Head of caudate nucleus (tissue), 42 donors: Measurements from ENCODE around the gene GLP2R.

Source experiments
- DNase-seq, 42 donors: peaks; one replicate each; pipeline versions ENCODE4 v3.0.0 to v3.0.0-alpha.2; 2020 to 2021; ENCODE audit warnings: mixed read lengths in 7 of 42
- intact Hi-C: fragments of 100-400 bp; cut with DNase I; formaldehyde crosslinking; loops from one replicate; pipeline ENCODE4 v1.15.0; 2022

Gene GLP2R

DNA sequence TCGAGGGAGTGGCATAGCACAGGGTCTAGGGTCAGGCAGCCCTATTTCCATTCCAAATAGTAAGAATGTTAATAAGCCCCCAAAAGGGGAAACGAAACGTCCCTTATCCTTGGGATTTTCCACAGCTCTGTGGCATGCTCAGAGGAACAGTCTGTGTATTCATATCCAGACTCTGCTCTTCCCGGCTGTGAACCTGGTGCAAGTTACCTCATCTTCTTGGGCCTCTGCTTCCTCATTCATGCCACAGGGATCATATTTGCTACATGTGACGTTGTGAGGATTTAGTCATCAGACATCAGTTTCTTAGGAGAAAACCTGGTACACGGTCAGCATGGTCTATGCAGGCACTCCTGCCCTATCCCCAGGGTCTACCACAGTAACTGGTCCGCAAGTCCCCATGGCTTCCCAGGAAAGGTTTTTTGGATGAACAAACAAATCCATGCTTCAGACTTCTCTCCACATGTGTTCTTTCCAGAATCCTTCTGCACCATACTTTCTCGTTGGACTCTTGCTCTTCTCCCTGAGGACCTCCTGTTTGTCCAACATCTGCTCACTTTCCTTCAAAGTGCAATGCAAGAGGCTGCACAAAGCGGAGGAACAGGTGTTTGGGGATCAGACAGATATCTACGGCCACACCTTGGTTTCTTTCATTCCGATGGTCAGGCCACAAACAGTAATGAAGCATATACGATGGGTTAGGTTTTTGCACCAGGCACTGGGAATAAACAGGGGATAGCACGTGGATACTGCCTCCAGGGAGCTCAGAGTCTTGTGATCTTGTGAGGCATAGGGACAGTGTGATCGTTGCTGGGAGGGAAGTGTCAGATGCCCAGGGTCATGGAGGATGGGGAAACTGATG is 17.7 kb downstream of the GLP2R start:
- peak in 1 of 42 donors; percentile 18 for DNase-seq
- intact Hi-C loops: no loop called here

DNA sequence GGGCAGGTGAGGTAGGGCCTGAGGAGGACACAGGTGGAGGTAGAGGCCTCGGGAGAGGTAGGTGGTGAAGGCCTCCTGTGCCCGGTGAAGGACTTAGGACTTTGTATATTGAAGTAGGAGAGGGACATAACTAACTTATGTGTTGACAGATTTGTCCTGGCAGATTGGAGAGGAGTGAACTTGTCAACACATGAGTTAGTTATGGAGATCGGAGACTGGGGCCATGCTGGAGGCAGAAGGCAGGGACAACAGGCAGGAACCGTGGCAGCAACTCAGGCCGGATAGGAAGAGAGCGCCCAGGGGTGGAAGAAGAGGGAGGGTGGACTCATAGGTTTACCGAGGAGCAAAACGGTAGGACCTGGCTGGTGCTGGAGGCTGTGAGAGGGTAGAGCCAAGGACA is 18.4 kb downstream of the GLP2R start:
- DNase-seq: peak in 1 of 42 donors; percentile 4
- intact Hi-C loops: no loop called here

DNA sequence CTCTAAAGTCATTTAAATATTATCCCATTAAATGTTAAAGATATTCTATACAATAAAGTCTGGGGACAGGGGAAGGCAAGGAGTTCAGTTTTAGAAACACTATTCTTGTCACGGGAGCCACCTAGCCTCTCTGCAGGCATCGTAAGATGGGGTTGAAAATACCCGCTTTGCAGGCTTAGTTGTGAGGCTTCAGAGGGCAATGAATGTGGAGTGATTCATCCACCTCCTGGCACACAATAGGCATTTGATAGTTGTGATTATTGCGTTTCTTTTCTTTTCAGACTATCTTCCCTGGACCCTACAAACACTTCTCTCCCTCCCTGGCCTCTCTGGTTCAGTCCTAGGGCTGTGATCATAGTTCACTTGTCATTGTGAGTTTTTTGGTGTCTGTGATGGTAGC is 19.6 kb downstream of the GLP2R start:
- DNase-seq: peak in 1 of 42 donors; percentile 19
- intact Hi-C loops: no loop called here

DNA sequence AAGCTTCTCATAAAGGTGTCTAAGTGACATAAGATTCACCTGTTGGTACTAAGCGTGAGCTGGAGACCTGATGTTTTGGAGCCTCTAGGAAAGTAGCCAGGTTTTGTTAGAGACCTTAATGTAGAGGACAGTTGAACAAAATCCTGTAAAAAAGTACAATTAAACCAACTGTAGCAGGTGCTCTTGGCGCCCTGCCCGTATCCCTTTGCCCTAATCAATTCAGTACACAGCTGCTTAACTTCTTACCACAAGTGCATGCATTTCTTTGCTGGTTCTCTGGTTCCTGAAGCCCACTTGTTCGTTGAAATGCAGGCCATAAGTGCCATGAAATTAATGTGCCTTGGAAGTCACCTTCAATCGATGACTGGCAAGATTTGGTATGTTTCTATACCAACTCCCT is 24.4 kb downstream of the GLP2R start:
- intact Hi-C loops: no loop called here
- DNase-seq: peak in 1 of 42 donors; percentile 27

DNA sequence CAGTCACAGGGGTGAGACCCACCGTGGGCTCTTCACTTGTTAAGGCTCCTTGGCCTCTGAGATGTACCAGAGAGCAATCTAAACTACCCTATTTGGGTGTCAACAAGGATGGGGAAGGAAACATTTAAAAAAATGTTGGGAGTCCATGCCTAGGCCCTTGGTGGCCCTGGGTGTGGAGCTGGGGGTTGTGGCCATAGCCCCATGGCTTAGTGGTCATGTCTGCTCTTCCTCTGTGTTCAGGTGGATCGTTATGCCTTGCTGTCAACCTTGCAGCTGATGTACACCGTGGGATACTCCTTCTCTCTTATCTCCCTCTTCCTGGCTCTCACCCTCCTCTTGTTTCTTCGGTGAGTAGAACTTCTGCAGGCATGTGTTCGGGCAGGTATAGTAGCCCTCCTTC is 28.5 kb downstream of the GLP2R start:
- intact Hi-C loops: no loop called here
- peak in 1 of 42 donors; percentile 5 for DNase-seq

DNA sequence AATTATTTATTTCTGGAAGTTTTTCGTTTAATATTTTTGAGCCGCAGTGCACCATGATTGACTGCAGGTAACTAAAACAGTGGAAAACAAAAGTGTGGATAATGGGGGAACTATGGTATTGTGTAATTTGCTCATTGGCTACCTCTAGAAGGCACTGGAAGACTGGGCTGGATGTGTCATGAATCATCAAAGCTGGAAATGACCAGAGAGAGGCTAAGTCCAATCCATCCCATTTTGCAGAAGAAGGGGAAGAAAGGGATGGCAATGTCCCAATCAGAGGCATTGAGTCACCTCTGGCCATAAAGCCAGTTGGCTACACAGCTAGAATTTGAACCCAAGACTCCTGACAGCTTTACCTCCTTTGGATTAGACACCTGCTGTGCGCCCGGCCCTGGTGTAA is 29.3 kb downstream of the GLP2R start:
- no peak for DNase-seq
- intact Hi-C loops: no loop called here

DNA sequence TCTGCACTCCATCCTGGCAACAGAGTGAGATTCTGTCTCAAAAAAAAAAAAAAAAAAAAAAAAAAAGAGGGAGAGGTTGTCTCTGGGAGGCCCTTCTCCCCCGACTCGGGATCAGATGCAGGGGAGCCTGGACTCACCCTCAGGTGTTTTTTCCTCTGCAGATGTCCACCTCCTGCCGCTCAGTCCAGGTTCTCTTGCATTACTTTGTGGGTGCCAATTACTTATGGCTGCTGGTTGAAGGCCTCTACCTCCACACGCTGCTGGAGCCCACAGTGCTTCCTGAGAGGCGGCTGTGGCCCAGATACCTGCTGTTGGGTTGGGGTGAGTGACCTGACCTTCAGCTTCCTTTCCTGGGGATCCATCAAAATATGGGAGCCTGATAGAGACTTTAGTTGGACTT is 34.1 kb downstream of the GLP2R start:
- peak in 1 of 42 donors; percentile 21 for DNase-seq
- intact Hi-C loops: no loop called here

DNA sequence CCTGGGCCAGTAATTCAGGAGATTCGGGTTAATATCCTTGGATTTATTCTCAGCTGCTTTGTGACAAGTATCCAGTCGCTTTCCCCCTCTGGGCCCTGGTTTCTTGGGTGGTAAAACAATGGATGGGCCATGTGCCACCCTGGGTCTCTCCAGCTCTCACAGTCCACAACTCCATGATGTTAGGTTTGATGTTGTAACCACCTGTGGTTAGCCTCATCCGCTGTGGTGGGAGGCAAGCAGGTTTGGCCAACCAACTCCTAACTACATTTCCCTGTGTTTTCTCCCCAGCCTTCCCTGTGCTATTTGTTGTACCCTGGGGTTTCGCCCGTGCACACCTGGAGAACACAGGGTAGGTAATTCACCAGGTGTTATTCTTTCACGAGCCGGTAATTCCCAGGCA is 35.1 kb downstream of the GLP2R start:
- intact Hi-C loops: no loop called here
- peak in 1 of 42 donors; percentile 4 for DNase-seq

DNA sequence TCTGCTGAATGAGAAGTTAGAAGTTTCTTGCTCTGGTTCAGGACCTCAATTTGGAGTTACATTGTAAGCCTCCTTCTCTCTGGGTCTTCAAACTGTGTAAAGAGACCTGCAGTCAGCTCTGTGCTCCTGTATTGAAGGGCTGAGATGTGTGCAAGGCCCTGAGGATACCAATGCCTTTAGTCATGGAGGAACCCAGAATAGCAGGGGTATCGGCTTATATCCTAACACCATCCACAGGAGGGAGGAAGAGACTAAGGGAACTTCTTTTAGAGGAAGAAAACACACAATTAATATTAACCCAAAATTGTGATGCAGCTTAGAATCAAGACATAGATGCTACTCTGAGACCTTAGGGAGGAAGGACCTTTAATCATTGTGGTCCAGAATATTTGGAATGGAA is 36.5 kb downstream of the GLP2R start:
- intact Hi-C loops: no loop called here
- DNase-seq: no peak

DNA sequence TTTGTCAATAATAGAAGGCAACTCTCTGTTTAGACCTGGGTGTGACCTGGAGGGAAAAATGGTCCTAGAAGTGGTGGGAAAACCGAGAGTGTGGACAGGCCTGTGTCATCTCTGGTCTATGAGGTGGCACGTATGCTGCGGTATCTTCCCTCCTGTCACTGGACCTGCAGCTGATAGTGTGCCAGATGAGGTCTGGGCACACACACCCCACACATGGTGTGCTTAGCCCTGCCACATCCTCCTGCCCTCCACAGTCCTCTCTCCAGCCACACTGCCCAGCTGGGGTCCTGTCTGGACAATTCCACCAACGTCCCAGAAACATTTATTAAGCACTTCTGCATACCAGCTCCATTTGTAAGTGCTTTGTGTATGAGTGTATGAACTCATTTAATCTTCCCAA is 37.2 kb downstream of the GLP2R start:
- intact Hi-C loops: no loop called here
- peak in 1 of 42 donors; percentile 1 for DNase-seq

DNA sequence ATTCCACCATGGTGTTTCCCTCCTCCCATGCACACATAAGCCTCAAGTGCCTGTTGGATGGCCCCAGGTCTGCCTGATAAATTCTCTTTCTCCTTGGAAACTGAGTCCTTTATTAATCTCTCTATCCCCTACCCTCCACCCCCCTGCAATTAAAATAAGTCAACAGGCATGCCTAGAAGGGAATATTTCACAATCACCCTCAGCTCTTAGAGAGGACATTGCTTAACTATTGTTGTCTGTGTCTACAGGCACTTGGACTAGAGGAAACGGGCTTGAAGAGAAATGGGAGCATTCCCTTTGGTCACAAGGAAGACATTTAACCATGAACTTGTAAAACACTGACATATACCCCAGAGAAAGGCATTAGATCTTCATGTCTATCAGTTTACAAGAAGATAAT is 39.9 kb downstream of the GLP2R start:
- intact Hi-C loops: no loop called here
- DNase-seq: no peak

DNA sequence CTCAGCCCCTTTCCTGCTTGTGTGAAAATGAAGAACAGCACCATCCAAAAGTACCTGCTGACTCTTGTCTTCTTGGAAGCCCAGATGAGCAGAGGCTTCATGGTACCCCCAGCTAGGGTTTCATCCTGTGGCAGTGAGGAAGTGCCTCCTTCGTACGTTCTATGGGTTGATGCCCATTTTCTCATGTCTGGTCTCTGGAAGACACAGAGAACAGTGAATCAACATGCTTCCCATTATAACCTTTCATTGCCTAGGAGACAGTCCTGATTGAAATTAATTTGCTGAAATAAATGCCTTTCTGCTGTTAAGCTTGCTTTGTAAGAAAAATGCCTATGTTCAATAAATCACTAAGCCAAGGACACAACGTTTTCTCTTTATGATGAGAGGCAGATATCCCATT is 42.8 kb downstream of the GLP2R start:
- peak in 2 of 42 donors; percentile 15 to 19 for DNase-seq
- intact Hi-C loops: no loop called here

DNA sequence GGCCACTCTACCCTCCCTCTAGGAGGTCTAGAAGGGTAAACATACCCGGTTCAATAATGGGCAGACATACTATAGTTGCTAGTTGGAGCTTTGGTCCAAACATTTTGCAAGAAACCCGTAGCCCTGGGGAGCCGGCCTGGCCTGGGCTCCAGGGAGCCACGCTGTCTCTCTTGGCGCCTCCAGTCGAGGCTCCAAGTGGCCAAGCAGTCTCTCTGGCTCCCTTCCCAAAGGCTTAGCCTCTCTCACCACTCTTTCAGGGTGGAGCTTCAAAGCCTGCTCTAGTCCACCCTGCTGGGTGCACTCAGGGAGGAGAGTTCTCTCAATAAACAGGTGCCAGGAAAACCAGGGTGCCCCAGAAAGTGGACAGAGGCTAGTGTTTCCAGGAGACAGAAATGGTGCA is 47.1 kb downstream of the GLP2R start:
- intact Hi-C loops: no loop called here
- no peak for DNase-seq

DNA sequence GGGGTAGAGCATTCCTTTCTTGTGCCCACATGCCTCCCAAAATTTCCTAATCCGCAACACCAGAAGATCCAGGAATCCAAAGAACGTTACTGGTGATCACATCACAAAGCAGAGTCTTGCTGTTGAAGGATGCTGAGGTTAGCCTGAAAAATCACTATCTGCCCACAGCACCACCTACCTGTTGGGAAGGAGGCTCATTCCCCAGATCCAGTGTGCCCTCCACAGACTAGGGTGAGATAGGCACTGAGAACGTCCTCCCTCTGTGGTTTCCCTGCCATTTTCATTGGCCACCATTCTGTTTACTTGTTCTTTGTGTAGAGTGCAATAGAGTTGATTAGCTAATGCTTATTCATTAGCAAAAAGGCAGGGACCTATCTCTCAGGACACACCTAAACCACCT is 49.0 kb downstream of the GLP2R start:
- intact Hi-C loops: no loop called here
- DNase-seq: no peak

DNA sequence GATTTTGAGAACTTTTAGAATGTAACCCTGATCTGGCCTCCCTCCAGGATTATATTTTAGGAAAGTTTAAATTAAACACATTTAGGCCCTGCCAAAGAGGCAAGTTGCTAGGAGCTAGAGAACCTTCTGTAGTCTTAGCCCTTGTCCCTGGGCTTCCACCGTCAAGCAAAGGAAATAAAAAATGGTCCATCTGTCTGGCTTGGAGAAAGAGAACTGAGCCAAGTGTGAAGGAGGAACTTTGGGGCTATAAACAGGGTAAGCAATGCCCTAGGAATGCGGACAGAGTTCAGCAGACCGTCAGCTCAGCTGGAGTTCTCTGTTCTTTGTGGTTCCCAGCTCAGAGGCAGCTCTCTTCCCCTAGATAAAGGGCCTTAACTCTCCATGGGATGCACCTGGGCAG is 49.7 kb downstream of the GLP2R start:
- peak in 2 of 42 donors; percentile 20 to 33 for DNase-seq
- intact Hi-C loops: no loop called here

DNA sequence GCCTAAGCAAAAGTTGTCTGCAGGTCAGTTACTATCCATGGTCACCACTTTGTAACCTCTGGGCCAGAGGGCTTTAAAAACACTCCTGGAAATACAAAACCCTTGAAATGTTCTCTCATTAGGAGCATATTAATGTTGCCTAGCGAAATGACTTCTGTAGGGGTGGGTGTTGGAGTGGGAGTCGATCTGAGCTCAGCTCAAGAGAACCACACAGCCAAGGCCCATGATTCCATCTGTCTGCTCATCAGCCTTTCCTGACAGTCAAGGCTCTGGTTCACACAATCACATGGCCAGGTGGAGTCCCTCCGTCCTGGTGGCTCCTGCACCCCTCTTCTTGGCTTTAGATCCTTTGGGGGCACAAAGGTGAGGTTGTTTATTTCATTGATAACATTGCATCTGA is 52.6 kb downstream of the GLP2R start:
- peak in 29 of 42 donors; percentile 3 to 82 (median 27) for DNase-seq
- intact Hi-C loops: no loop called here

DNA sequence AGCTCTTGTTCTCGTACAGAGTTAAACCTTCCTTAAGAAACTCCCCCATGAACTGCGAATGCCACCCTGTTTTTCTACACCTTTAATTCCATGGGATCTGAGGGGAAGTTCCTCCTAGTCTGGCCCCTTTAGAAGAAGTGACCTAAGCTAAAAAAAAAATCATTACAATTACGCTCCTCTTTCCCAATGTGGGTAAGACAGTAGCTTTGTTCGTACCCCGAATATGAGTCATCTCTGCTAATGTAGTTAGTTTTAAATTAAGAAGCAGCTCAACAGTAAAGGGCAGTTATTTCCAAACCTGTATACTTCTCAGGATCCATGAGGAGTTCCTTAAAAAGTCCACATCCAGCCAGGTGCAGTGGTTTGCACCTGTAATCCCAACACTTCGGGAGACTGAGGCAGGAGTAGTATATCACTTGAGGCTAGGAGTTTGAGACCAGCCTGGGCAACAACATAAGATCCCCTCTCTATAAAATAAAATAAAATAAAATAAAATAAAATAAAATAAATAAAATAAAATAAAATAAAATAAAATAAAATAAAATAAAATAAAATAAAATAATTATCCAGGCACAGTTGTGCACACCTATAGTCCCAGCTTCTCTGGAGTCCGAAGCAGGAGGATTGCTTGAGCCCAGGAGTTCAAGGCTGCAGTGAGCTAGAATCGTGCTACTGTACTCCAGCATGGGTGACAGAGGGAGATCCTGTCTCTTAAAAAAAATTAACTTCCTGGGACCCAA is 53.2 kb downstream of the GLP2R start:
- intact Hi-C loops: no loop called here
- DNase-seq: no peak

DNA sequence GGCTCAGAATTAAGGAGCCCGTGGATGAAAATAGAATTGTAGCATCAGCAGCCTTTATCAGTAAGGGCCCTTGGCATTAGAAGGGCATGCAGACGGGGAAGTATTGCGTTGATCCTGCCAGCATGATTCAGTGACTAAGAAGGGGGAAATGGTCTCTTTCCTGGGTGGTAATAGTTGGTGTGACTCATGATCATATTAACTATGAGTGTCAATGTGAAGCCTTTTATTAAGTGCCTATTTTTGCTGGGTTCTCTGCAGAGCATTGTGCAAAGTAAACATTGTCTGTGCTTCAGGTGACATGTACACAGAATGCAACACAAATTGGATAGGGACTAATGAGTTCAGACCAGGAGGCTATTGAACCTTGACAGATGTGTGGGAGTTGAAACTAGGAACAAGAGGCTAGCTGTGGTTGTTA is 54.9 kb downstream of the GLP2R start:
- DNase-seq: peak in 7 of 42 donors; percentile 7 to 52 (median 28)
- intact Hi-C loops: no loop called here

DNA sequence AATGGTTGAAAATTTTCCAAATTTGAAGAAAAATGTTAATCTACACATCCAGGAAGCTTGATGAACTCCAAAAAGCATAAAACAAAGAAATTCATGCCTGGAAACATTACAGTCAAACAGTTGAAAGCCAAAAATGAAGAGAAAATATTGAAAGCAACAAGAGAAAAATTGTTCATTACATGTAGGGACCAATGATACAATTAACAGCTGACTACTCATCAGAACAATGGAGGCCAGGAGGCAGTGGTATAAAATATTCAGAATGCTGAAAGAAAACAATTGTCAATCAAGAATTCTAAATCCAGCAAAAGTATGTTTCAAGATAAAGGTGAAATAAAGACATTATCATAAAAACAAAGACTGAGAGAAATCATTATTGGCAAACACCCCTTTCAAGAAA is 57.7 kb downstream of the GLP2R start:
- intact Hi-C loops: no loop called here
- no peak for DNase-seq

DNA sequence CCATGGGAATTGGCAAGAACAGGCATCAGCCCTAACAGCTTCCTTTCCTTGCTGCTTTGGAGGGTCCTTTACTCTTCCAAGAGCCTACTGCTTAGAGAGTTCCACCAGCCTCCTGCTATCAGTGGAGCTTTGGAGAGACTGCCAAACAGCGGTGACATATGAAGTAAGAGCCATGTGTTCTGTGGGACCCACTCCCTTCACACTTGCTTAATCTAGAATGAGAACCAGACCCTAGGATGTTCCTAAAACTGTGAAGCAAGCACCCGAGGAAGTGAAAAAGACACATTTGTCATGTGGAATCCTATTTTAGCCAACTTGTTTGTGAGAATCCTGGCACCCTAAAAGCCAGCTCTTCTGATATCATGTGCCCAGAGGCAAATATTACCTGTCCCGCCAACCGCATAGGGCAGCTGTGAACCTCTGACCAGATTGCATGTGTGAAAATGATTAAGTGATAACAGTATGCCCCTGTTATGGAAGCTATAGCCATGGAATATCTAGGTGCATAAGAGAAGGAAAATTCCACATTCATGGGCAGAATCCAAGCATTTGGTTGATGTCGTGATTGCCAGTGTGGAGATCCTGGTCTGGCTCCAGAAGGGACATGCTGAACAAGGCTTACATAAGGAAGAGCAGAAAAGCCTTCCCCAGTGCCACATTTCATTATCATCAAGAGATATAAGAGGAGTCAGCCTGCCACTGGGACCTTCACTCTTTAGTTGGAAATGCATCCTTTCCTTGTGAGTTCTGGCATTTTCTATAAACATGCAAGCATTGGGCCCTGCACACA is 60.6 kb downstream of the GLP2R start:
- intact Hi-C loops: no loop called here
- peak in 1 of 42 donors; percentile 21 for DNase-seq
